GM12875 (cell line): ENCODE measurements around the gene IL11RA.

Source experiments
- H3K4me3 ChIP-seq: one replicate; pipeline ENCODE4 v1.5.1; 2011; ENCODE audit warnings: low read depth, low read length, control low read depth
- TF ChIP-seq, protein P1 (sequence below): IDR thresholded peaks from 2 replicates; pipeline ENCODE4 v1.5.1; 2011; ENCODE audit warnings: low read depth, mild to moderate bottlenecking, control low read depth, inconsistent platforms, low read length, moderate library complexity, borderline replicate concordance; ENCODE audit not compliant: insufficient read depth

Gene IL11RA

DNA sequence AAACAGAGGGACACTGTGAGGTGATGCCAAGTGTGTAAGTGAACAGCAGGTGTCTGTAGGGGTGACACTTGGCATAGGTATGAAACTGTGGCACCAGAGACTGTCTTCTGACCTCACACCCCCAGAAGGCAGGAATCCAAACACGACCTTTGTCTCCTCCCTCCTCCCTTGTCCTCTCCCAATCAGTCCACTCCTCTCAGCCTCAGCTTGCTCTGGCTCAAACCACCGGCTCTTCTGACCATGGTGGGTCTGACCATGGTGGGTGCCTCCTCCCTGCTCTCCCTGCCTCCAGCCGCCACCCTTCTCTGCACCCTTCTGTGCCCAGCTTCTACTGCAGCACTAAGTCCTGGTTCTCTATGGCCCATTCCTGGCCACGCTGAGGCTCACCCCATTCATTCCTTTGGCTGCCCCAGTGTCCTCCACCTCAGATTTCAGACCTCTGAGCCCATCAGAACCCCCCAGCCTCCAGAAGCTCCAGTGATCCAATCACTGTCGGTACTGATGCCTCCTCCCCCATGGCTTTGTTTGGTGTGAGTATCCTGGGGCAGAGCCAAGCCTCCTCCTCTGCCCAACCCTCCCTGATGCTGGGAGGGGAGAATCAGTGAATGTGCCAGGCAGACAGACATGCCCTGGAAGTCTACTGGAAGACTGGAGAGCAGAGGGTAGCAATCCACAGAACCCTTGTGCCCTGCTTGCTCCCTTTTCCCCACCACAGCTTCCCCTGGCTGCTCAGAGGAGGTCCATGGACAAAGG, 21.4 kb upstream of the IL11RA start:
- H3K4me3 ChIP-seq, result no peak overlapping the region

DNA sequence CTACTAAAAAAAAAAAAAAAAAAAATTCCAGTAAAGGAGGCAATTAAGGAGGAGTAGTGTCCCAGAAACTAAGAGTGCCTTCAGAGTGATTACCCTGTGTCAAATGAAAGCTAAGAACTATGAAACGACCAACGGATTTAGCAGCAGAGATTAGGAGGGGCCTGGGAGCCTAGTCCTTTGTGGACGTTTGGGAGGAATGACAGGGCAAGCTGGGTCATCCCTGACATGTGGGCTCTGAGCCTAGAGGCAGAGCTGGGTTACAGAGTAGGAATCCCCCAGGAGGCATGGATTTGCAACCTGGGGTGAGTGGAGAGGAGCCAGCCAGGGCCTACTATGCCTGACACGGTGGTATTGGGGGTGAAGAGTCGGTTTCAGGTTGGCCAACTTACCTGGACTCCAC, 18.8 kb upstream of the IL11RA start:
- no peak overlapping the region for H3K4me3 ChIP-seq
- TF ChIP-seq, protein P1, sequence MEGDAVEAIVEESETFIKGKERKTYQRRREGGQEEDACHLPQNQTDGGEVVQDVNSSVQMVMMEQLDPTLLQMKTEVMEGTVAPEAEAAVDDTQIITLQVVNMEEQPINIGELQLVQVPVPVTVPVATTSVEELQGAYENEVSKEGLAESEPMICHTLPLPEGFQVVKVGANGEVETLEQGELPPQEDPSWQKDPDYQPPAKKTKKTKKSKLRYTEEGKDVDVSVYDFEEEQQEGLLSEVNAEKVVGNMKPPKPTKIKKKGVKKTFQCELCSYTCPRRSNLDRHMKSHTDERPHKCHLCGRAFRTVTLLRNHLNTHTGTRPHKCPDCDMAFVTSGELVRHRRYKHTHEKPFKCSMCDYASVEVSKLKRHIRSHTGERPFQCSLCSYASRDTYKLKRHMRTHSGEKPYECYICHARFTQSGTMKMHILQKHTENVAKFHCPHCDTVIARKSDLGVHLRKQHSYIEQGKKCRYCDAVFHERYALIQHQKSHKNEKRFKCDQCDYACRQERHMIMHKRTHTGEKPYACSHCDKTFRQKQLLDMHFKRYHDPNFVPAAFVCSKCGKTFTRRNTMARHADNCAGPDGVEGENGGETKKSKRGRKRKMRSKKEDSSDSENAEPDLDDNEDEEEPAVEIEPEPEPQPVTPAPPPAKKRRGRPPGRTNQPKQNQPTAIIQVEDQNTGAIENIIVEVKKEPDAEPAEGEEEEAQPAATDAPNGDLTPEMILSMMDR, result no peak

More for the DNA sequence above, 21.4 kb upstream of the IL11RA start:
- TF ChIP-seq, protein P1, result no peak

DNA sequence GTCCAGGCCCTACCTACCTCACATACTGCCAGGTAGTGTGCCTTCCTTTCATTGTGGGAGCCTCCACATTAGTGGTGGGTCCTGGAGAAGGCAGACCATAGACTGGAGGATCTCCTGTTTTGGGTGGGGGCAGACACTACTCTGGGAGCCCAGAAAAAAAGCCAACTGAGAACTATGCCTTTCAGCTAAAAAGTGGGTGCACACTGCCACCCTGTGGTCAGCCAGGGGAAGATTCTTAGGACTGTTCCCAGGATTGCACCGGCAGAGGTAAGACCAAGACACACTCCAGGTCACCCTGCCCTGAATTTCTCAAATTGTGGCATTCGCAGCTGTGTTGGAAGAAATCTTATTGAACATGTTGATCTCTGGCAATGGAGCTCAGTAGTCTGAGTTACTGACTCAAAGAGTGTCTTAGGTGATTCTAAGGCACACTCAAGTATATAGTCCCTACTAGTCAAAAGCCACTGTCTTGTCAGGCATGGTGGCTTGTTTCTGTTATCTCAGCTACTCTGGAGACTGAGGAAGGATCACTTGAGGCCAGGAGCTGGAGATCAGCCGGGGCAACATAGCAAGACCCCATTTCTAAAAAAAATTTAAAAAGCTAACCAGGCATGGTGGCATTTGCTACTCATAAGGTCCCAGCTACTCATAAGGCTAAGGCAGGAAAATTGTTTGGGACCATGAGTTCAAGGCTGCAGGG, 18.0 kb upstream of the IL11RA start:
- TF ChIP-seq, protein P1, result peak; percentile 80
- no peak overlapping the region for H3K4me3 ChIP-seq

- TF ChIP-seq, protein P1, result no peak
- no peak overlapping the region for H3K4me3 ChIP-seq
Measured at GRCh38 chr9:34634551-34635248, 17.3 kb upstream of the IL11RA start.

GRCh38 chr9:34635556-34635955, 16.4 kb upstream of the IL11RA start:
- H3K4me3 ChIP-seq, result no peak overlapping the region

GRCh38 chr9:34636791-34637355, 15.1 kb upstream of the IL11RA start:
- H3K4me3 ChIP-seq, result peak overlapping the region; percentile 82
- TF ChIP-seq, protein P1, result no peak

More at GRCh38 chr9:34635556-34635955, 16.4 kb upstream of the IL11RA start:
- TF ChIP-seq, protein P1, result no peak
